ENCODE results near the gene RASL11B.

The RASL11B gene

GRCh38 chr4:52843958-52844357, 18.2 kb upstream of the RASL11B start:
- no peak for DNase-seq

GRCh38 chr4:52844596-52844995, 17.5 kb upstream of the RASL11B start:
- no peak for DNase-seq

GRCh38 chr4:52846502-52846901, 15.6 kb upstream of the RASL11B start:
- no peak for DNase-seq

- no peak for DNase-seq
Measured at GRCh38 chr4:52848254-52848653, 13.9 kb upstream of the RASL11B start.

GRCh38 chr4:52850406-52851124, 11.6 kb upstream of the RASL11B start:
- no peak for DNase-seq

GRCh38 chr4:52852041-52852440, 10.1 kb upstream of the RASL11B start:
- DNase-seq: no peak

GRCh38 chr4:52852711-52853110, 9.4 kb upstream of the RASL11B start:
- DNase-seq: no peak

GRCh38 chr4:52853351-52853750, 8.8 kb upstream of the RASL11B start:
- DNase-seq: no peak

- no peak for DNase-seq
Measured at GRCh38 chr4:52856801-52857200, 5.3 kb upstream of the RASL11B start.

- DNase-seq: no peak
Measured at GRCh38 chr4:52860361-52860760, 1.8 kb upstream of the RASL11B start.

GRCh38 chr4:52861171-52861823, 820 bp upstream of the RASL11B start:
- DNase-seq: no peak

- no peak for DNase-seq
Measured at GRCh38 chr4:52862639-52863161, 583 bp downstream of the RASL11B start.

GRCh38 chr4:52863324-52863723, 1.2 kb downstream of the RASL11B start:
- DNase-seq: peak; percentile 70

GRCh38 chr4:52864793-52865192, 2.7 kb downstream of the RASL11B start:
- no peak for DNase-seq

- DNase-seq: no peak
Measured at GRCh38 chr4:52865300-52865699, 3.2 kb downstream of the RASL11B start.

GRCh38 chr4:52866734-52867133, 4.6 kb downstream of the RASL11B start:
- DNase-seq: no peak

GRCh38 chr4:52867163-52867562, 5.0 kb downstream of the RASL11B start:
- no peak for DNase-seq

- DNase-seq: no peak
Measured at GRCh38 chr4:52868133-52868532, 6.0 kb downstream of the RASL11B start.

- peak; percentile 98 for DNase-seq
Measured at GRCh38 chr4:52869196-52869595, 7.1 kb downstream of the RASL11B start.

- DNase-seq: no peak
Measured at GRCh38 chr4:52869656-52870055, 7.5 kb downstream of the RASL11B start.

GRCh38 chr4:52870225-52870624, 8.1 kb downstream of the RASL11B start:
- DNase-seq: no peak

GRCh38 chr4:52873191-52873590, 11.1 kb downstream of the RASL11B start:
- no peak for DNase-seq

GRCh38 chr4:52873861-52874343, 11.8 kb downstream of the RASL11B start:
- peak; percentile 8 for DNase-seq

GRCh38 chr4:52874948-52875347, 12.8 kb downstream of the RASL11B start:
- DNase-seq: no peak

All from NCI-H524 treated with DMSO at 0.1 percent for 48 hours (cell line).